Thoracic aorta (tissue), 2 donors: ENCODE data around the gene NUP160. TPM values are rescaled to one million over a fixed set of nuclear protein-coding genes. Genes with fewer than 3 reads are reported as not detected.
"Not testable (repeated sequence)": the region's sequence is repeated elsewhere in the genome, so short reads cannot be mapped to it uniquely, and the experiment has no call there.

Experiments used
- ATAC-seq: fragments of 150-250 bp; one replicate; pipeline ENCODE4 v1.8.0; 2017; ENCODE audit warnings: low read depth; ENCODE audit not compliant: insufficient number of reproducible peaks, low FRiP score
- DNase-seq: peaks from one replicate; pipeline ENCODE4 v3.0.0-alpha.2; 2020; ENCODE audit warnings: low spot score
- H3K27ac ChIP-seq, 2 donors: fragments of 200-600 bp; sonication (generic); 1 replicate in 1 of 2; 2 replicates in 1 of 2; pipeline ENCODE4 v1.5.1; 2016; ENCODE audit warnings: mild to moderate bottlenecking in 2 of 2, moderate library complexity in 2 of 2
- H3K27me3 ChIP-seq: fragments of 200-600 bp; sonication (generic); replicated peaks from 2 replicates; pipeline ENCODE4 v1.6.0; 2016; ENCODE audit warnings: mild to moderate bottlenecking; ENCODE audit not compliant: insufficient read depth
- H3K36me3 ChIP-seq: fragments of 200-600 bp; sonication (generic); one replicate; pipeline ENCODE4 v1.5.1; 2016
- H3K4me1 ChIP-seq, 2 donors: fragments of 200-600 bp; sonication (generic); 1 replicate in 1 of 2; 2 replicates in 1 of 2; pipeline versions ENCODE4 v1.5.1 to v1.6.0; 2016; ENCODE audit warnings: low read depth in 2 of 2, mild to moderate bottlenecking in 1 of 2; ENCODE audit not compliant: control insufficient read depth in 1 of 2
- H3K4me3 ChIP-seq: fragments of 200-600 bp; sonication (generic); 2 replicates; pipeline ENCODE4 v1.5.1; 2016; ENCODE audit warnings: mild to moderate bottlenecking
- H3K9me3 ChIP-seq: fragments of 200-600 bp; sonication (generic); 2 replicates; pipeline ENCODE4 v1.5.1; 2016
- CTCF ChIP-seq: fragments of 200-600 bp; sonication (generic); IDR thresholded peaks from one replicate; pipeline ENCODE4 v1.5.1; 2019; ENCODE audit warnings: antibody characterized with exemption
- total RNA-seq, 2 donors: library from RNA; depleted of rRNA; stranded (reverse); fragments of >200 nt; gene quantifications; one replicate each; pipeline versions ENCODE4 v1.1.0 to v1.2.3, GENCODE V29; 2016

The NUP160 gene
- total RNA-seq, 2 donors from 2014 or later = 22.2 to 40.8 TPM

- Histone ChIP-seq H3K27ac (no peak overlapping the region), H3K9me3 (no peaks in the 10 kb centered on the region), H3K36me3 (no peaks in the 10 kb centered on the region), H3K27me3 (no peaks in the 10 kb centered on the region), H3K4me3 (no peak overlapping the region), H3K4me1 (peaks cover 6 to 11% of the 10 kb centered on the region in 2 donors)
- TF ChIP-seq CTCF = no peak
- DNase-seq (no peak), ATAC-seq (no peak)
These were observed 19.7 kb upstream of the NUP160 start for GRCh38 chr11:47867823-47868222.

GRCh38 chr11:47866892-47867291 lies 18.7 kb upstream of the NUP160 start:
- H3K27ac ChIP-seq, H3K36me3 ChIP-seq, H3K9me3 ChIP-seq, ATAC-seq, DNase-seq, H3K4me3 ChIP-seq, H3K27me3 ChIP-seq: not testable (repeated sequence)
- peaks cover 6 to 11% of the 10 kb centered on the region in 2 donors for H3K4me1 ChIP-seq

GRCh38 chr11:47864901-47865300 lies 16.8 kb upstream of the NUP160 start:
- H3K27me3 ChIP-seq = no peaks in the 10 kb centered on the region
- TF ChIP-seq CTCF = no peak
- no peak for ATAC-seq
- H3K9me3 ChIP-seq = no peaks in the 10 kb centered on the region
- H3K4me1 ChIP-seq = peaks cover 4 to 11% of the 10 kb centered on the region in 2 donors
- H3K4me3 ChIP-seq = peak overlapping the region; percentile 42
- H3K27ac ChIP-seq = peak overlapping the region in 1 of 2 donors; percentile 46
- H3K36me3 ChIP-seq = no peaks in the 10 kb centered on the region
- no peak for DNase-seq

- H3K4me3 ChIP-seq = no peak overlapping the region
These were observed 15.8 kb upstream of the NUP160 start for GRCh38 chr11:47863898-47864430.

GRCh38 chr11:47863189-47863897 lies 15.2 kb upstream of the NUP160 start:
- no peak for TF ChIP-seq CTCF
- H3K9me3 ChIP-seq = no peaks in the 10 kb centered on the region
- ATAC-seq = no peak
- no peak overlapping the region for H3K27ac ChIP-seq
- H3K27me3 ChIP-seq = no peaks in the 10 kb centered on the region
- no peak for DNase-seq
- no peak overlapping the region for H3K4me3 ChIP-seq
- peaks cover 0 to 13% of the 10 kb centered on the region in 2 donors for H3K4me1 ChIP-seq
- H3K36me3 ChIP-seq = no peaks in the 10 kb centered on the region

More at GRCh38 chr11:47863898-47864430, 15.8 kb upstream of the NUP160 start:
- Histone ChIP-seq H3K27ac (no peak overlapping the region), H3K36me3 (no peaks in the 10 kb centered on the region), H3K27me3 (no peaks in the 10 kb centered on the region), H3K9me3 (no peaks in the 10 kb centered on the region), H3K4me1 (peaks cover 0 to 11% of the 10 kb centered on the region in 2 donors)
- TF ChIP-seq CTCF = no peak
- no peak for DNase-seq
- ATAC-seq = no peak
